Mammary epithelial cell (primary cell): ENCODE results near the gene CCDC73.

Experiments used
- EZH2 ChIP-seq: IDR thresholded peaks from 2 replicates; pipeline ENCODE4 v1.6.1; 2012; ENCODE audit warnings: low read length, inconsistent platforms, borderline replicate concordance
- TF ChIP-seq, protein P1 (sequence below), 2 donors: IDR thresholded peaks in 1 of 2; conservative IDR thresholded peaks in 1 of 2; 2 replicates each; pipeline ENCODE4 v1.5.1; 2011 to 2012; ENCODE audit warnings: inconsistent platforms in 2 of 2, low read length in 2 of 2, mild to moderate bottlenecking in 2 of 2, control low read depth in 1 of 2, low read depth in 1 of 2; ENCODE audit not compliant: insufficient read depth in 1 of 2; ENCODE audit errors: extremely low read depth in 1 of 2

DNA sequence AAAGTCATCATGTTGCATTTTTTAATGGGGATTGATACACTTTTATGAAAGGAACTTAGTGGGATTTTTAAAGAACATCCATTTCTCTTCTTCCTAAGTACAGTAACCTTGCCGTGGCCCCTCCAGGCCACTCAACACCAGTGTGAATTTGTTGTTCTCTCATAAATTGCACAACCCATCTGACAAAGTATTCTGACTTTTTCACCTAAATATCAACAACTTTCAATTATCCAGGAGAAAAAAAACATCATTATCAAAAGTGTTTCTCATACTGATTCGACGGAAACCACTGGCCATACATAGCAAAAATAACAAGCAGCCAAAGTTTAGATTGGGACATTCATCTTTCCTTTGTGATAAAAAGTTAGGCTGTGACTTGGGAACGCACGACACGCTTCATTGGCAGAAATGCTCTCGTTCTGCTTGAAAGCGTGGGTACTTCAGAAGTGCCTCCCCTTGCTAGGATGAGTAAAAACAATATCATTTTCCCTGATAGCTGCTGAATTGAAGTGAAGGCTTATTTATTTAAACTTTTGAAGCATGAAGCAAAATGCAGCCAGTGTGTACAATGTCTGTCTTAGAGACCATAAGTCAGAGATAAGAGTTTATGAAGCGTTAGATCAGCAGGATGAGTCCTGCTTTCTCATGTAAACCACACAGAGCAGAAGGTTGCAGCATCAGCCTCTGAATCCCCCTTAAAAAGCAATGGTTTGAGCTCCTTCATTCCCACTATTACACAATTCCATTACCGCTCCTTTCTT, 231.4 kb downstream of the CCDC73 start:
- TF ChIP-seq, protein P1, sequence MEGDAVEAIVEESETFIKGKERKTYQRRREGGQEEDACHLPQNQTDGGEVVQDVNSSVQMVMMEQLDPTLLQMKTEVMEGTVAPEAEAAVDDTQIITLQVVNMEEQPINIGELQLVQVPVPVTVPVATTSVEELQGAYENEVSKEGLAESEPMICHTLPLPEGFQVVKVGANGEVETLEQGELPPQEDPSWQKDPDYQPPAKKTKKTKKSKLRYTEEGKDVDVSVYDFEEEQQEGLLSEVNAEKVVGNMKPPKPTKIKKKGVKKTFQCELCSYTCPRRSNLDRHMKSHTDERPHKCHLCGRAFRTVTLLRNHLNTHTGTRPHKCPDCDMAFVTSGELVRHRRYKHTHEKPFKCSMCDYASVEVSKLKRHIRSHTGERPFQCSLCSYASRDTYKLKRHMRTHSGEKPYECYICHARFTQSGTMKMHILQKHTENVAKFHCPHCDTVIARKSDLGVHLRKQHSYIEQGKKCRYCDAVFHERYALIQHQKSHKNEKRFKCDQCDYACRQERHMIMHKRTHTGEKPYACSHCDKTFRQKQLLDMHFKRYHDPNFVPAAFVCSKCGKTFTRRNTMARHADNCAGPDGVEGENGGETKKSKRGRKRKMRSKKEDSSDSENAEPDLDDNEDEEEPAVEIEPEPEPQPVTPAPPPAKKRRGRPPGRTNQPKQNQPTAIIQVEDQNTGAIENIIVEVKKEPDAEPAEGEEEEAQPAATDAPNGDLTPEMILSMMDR (conservative IDR thresholded peaks at IDR 0.05 in 1 of 2, IDR thresholded peaks at IDR 0.05 in 1 of 2; ENCODE audit: extremely low read depth in 1 of 2, insufficient read depth in 1 of 2, low read depth in 1 of 2, low read length in 2 of 2) = no peak
- TF ChIP-seq EZH2 = no peak
